ENCODE results near the gene CTBS.
"Not testable (repeated sequence)": the region's sequence is repeated elsewhere in the genome, so short reads cannot be mapped to it uniquely, and the experiment has no call there.

GRCh38 chr1:84594959-84595358 lies 20.7 kb upstream of the CTBS start:
- TF ChIP-seq CTCF (optimal IDR thresholded peaks at IDR 0.05 in 1 of 3, IDR thresholded peaks at IDR 0.05 in 1 of 3, conservative IDR thresholded peaks at IDR 0.05 in 1 of 3; ENCODE audit: extremely low read depth in 1 of 3, insufficient read depth in 2 of 3, low read length in 3 of 3); EZH2 (IDR thresholded peaks at IDR 0.05; ENCODE audit: low read length): not testable (repeated sequence)
